CMK (cell line): ENCODE results near the gene ADAM8.
"Not testable (repeated sequence)": the region's sequence is repeated elsewhere in the genome, so short reads cannot be mapped to it uniquely, and the experiment has no call there.

Experiments
- DNase-seq: peaks from one replicate; pipeline ENCODE4 v3.0.0-alpha.2; 2010; ENCODE audit warnings: low read depth

Gene ADAM8

DNA sequence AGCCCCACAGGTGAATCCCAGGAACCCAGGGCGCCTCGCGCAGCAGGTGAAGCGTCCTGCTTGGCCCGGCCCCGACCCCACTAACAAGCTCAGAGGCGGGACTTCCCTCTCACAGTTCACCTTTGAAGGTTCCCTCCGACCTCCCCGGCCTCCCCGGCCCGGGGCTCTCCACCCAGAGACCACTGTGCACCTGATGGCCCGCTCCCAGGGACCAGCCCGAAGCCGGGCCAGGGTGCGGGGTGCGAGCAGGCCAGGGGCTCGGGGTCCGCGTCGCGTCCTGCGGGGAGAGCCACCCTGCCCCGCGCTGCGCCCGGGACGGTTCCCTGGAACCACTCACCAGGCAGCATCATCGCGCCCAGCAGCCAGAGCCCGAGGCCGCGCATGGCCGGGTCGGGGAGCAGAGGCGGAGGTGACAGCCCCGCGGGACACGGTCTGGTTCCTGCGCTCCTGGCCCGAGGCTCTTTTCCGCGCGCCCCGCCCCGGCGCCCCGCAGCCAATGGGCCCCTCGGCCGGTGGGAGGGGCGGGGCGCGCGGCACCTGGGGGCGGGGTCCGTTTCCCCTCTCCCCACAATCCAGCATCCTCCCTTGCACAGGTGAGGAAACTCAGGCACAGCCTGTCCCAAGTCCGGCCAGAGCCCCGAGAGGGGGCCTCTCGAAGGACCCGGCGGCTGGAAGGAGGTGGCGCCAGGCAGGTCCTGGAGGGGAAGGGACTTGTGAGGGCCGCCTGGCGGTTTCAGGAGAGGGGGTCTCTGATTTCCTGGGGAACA is at the start of gene ADAM8:
TSS of gene ADAM8 (minus strand) at position 434 of the 767 bp plus-strand sequence. CDS start at position 383, 51 bp downstream.
- DNase-seq, result no peak

DNA sequence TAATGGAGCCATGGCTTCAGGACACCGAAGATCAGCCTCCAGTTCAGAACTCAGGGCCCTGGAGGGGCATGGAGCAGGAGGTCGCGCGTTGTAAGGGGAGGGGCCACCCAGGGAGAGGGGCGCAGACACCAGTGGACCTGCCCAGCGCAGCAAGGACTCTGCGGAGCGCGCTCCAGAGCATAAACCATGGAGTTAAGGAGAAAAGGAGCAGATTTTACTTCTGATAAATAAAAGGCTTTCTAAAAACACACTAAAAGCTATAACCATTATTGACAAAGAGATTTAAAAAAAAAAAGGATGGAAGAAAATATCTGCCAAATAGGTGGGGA is 49.5 kb upstream of the ADAM8 start:
- no peak for DNase-seq

DNA sequence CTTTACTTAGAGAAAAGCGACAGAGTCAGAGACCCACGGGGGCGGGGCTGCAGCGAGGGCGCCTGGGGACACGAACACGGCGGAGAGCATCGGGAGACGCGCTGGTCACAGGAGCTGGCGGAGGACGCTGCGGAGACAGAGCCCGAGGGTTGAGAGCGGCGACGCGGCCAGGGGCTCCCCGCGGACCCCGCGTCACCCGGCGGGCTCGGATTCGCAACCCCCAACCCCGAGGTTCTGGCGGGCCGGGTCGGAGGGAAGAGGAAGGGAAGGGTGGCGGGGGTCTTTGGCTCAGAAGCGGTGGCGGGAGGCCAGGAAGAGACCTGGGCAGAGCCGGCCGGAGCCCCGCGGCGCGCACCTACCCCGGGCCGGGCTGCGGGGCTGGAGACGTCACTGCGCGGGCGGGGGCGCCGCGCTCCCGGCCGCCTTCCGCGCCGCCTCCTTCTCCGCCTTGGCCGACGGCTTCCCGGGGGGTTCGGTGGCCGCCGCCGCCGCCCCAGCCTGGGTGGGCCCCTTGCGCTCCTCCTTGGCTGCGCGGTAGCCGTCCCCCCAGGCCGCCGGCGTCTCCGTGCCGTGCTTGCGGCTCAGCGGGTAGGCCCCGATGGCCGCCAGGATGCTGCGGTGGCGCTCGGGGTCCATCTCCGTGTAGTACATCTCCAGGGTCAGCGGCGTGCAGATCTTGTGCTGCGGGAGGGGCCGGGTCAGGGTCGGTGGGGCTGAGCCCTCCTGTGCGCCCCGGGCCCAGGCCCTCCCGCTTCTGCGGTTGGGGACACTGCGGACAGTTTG is 49.0 kb upstream of the ADAM8 start:
- no peak for DNase-seq

DNA sequence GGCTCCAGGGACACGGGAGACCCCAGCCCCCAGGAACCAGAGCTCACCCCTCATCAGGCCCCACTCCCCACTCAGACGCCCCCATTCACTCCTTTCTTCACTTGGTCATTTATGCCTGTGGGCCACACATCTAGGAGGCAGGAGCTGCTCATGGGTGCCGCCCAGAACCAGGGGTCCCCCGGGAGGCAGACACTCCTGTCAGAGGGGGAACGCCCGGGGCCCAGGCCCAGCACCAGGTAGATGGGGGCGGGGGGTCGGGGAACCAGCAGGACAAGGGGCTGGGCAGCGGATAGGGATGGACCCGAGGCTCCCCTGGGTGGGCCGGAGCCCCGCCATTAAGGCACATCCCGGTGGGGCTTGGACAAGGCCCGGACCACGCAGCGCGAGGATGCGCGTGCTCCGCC is 48.2 kb upstream of the ADAM8 start:
- no peak for DNase-seq

DNA sequence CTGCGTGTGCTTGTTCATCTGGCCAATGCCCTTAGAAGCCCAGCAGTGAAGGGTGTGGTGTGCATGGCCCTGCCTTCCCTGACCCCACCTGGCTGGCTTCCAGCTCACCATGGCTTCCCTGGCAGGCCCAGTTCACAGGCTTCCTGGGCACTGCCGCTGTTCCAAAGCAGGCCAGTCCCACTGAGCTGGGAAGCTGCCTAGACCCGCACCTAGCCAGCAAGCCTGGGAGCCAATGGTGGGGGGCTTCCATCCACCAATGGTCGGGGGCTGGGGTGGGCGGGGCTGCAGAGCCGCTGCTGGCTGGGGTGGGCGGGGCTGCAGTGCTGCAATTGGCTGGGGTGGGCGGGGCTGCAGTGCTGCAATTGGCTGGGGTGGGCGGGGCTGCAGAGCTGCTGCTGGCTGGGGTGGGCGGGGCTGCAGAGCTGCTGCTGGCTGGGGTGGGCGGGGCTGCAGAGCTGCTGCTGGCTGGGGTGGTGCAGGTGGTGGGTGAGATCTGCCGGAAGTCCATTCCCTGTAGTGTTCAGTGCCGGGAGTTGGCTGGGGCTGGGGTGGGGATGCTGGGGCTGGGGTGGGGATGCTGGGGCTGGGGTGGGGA is 47.6 kb upstream of the ADAM8 start:
- no peak for DNase-seq

DNA sequence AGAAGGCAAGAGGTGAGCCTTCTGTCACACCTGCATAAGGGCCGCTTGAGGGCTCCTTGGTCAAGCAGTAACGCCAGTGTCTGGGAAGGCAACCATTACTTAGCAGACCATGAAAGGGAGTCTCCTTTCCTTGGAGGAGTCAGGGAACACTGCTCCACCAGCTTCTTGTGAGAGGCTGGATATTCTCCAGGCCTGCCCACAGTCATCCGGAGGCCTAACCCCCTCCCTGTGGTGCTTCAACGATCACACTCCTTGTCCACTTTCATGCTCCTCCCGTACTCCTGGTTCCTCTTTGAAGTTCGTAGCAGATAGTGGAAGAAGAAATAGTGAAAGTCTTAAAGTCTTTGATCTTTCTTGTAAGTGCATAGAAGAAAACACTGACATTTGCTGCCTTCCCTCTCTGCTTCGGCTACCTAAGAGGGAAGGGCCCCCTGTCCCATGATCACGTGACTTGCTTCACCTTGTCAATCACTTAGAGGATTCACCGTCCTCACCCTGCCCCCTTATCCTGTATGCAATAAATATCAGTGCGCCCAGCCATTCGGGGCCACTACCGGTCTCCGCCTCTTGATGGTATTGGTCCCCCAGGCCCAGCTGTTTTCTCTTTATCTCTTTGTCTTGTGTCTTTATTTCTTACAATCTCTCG is 45.5 kb upstream of the ADAM8 start:
- DNase-seq, result not testable (repeated sequence)

DNA sequence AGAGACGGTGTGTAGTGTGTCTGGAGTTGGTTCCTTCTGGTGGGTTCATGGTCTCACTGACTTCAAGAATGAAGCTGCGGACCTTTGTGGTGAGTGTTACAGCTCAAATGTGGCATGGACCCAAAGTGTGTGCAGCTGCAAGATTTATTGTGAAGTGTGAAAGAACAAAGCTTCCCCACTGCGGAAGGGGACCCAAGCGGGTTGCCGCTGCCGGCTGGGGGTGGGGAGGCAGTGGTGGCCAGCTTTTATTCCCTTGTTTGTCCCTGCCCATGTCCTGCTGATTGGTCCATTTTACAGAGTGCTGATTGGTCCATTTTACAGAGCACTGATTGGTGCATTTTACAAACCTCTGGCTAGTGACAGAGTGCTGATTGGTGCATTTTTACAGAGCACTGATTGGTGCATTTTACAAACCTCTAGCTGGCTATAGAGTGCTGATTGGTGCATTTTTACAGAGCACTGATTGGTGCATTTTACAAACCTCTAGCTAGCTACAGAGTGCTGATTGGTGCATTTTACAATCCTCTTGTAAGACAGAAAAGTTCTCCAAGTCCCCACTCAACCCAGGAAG is 44.3 kb upstream of the ADAM8 start:
- DNase-seq, result not testable (repeated sequence)

DNA sequence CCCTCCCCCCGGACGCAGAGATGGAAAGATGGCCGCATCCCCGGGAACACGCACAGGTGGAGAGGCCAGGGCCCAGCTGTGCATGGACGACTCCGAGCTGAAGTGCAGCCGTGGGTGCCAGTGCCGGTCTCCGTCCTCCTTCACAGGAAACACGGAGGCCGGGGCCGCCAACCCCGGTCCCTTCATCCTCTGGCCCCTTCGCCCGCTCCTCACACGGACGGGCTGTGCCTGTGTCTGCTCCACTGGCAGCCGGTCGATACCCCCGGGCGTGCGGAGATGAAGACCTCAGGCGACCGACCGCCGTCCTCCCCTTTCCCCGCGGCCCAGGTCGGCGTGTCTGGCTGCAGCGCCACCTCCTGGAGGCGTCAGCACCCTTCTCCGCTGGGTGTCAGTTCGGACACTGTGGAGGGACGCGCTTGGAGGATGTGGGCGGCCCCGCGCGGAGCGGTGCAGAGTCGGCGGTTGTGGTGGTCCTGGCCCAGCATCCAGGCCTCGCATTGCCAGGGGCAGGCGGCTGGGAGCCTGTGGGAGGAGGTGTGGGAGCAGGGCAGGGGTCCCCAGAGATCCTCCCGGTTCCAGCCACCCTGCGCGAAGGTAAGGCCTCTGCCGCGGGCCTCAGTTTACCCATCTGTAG is 41.9 kb upstream of the ADAM8 start:
- DNase-seq, result peak; percentile 60

DNA sequence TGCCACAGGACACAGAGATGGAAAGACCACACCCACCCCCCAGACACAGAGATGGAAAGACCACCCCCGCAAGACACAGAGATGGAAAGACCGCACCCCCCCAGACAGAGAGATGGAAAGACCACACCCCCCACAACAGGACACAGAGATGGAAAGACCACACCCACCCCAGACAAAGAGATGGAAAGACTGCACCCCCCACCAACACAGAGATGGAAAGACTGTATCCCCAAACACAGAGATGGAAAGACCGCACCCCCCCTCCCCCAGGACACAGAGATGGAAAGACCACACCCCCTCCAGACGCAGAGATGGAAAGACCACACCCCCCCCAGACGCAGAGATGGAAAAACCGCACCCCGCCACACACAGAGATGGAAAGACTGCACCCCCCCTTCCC is 40.1 kb upstream of the ADAM8 start:
- no peak for DNase-seq

DNA sequence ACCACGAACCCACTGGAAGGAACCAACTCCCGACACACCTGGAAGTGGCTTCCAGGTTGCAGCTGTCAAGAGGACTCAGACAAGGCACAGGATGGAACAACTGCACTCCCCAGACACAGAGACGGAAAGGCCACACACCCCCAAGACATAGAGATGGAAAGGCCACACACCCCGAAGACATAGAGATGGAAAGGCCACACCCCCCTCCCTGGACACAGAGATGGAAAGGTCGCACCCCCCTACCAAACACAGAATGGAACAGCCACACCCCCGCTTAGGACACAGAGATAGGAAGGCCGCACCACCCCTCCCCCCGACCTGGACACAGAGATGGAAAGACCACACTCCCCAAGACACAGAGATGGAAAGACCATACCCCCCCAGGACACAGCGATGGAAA is 39.6 kb upstream of the ADAM8 start:
- no peak for DNase-seq

DNA sequence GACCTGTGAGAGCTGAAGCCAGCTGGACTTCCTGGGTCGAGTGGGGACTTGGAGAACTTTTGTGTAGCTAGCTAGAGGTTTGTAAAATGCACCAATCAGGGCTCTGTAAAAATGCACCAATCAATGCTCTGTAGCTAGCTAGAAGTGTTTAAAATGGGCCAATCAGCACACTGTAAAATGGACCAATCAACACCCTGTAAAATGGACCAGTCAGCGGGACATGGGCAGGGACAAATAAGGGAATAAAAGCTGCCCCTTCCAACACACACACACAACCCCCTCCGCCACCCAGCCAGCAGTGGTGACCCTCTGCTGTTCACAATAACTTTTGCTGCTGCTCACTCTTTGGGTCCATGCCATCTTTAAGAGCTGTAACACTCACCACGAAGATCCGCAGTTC is 39.2 kb upstream of the ADAM8 start:
- DNase-seq, result no peak

DNA sequence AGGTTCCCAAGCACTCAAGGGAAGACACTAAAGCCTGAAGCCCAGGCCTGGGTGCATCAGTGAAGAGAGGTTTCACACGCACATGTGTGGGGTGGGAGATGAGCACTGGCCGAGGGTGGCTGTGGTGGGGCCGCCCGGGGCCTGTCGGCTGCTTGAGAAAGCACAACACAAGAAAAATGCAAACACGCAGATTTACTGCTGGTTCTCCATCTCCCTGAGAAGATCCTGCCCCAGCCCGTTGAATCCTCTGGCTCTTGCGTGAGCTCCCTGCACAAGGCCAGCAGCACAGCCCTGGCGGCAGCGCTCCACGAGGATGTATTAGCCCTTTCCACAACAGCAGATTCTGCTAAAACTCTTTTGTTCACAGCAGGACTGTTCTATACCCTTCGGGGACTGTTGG is 38.2 kb upstream of the ADAM8 start:
- DNase-seq, result no peak

DNA sequence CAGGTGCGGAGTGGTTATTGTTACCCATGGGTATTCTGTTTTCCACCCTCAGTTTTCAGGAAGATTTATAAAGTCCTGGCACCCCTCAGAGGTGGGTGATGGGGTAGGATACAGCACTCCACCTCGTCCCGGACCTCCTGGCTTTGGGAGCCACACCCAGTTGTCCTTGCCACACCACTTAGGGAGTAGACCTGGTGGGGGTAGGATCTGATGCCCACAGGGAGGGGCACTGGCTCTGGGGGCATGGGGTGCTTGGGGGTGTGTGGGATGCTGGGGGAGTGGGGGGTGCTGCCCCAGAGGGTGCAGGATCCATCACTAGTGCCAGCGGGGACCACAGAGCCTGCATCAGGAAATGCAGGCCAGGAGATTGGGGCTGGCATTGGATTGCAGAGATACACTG is 36.5 kb upstream of the ADAM8 start:
- DNase-seq, result no peak

DNA sequence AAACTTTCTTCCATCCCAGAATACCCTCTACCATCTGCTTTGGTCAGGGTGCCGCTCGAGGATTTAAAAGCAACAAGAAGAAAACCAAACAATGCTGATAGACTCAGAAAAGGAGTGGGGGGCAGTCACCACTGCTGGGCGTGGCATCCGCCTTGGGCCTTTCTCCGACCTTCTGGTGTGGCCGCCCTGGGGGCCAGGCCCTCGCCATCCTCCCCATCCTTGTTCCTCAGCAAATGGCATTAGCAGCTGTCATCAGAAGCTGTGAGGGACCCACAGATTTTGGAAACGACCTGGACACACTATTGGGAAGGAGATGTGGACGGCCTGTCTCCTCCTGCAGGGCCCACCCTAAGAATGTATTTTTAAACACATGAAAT is 36.1 kb upstream of the ADAM8 start:
- DNase-seq, result no peak

DNA sequence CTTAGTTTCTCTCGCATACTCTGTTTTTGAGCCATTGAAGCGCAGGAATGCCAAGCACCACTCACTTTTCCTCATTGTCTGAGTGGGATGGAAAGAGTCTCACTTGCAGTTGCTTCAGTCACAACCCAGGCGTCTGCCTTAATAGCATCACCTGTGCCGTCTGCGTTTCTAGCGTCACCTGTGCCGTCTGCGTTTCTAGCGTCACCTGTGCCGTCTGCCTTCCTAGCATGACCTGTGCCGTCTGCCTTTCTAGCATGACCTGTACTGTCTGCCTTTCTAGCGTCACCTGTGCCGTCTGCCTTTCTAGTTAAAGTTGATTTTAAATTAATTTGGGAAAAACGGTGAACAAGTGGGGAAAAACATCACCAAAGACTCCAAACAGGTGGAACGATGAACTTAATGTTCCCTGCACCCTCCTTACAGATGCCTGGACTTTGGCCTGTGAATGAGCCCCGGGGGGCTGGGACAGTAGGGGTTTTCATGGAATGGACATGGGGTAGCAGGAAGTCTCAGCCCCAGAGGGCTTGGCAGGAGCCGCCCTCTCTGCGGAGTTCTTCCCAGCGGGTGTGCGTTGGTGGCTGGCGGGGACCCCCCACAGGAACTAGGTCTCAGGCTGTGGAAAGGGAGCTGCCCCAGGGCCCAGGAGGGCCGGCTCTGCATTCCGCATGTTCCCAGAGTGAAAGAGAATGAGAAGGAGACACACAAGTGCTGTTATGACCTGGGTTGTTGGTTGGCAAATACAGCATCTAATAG is 35.5 kb upstream of the ADAM8 start:
- DNase-seq, result no peak

DNA sequence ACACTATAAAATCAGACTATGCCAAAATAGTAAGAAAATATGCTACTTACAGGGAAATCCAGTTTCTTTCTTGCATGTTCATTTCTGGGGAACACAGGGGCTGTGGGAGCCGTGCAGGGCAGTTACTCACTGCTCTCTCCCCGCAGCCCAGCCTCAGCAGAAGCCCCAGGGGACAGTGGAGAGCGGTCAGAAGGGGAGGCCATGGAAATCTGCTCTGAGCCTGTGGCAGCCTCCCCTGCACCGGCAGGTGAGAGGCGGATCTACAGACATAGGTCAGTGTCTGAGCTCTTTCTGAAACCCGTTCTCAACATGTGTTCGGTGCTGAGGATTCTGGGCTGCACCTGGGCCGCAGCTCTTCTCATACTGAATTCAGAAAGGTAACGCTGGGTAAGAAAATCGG is 34.9 kb upstream of the ADAM8 start:
- DNase-seq, result no peak

DNA sequence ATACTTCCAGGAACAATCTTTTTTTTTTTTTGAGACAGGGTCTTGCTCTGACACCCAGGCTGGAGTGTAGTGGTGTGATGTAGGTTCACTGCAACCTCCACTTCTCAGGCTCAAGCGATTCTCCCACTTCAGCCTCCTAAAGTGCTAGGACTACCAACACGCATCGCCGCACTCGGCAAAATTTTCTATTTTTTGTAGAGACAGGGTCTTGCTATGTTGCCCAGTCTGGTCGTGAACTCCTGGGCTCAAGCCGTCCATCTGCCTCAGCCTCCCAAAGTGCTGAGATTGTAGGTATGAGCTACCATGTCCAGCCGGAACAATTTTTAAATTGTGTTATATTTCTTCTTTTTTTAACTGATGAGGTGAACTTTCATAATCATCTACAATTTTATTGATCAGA is 34.1 kb upstream of the ADAM8 start:
- no peak for DNase-seq

DNA sequence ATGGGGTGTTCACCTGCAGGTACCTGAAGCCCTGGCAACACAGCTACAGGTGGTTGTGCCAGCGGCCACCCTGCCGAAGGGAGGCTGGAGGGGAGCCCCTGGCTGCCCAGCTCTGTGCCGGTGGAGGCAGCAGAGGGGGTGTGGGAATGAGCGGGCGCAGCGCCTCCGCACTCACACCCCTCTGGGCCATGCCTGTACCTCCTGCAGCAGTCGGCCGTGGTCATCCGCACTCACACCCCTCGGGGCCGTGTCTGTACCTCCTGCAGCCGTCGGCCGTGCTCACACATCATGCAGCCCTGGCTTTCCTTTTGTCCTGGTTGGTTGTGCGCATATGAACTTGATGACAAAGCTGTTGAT is 33.7 kb upstream of the ADAM8 start:
- DNase-seq, result no peak

DNA sequence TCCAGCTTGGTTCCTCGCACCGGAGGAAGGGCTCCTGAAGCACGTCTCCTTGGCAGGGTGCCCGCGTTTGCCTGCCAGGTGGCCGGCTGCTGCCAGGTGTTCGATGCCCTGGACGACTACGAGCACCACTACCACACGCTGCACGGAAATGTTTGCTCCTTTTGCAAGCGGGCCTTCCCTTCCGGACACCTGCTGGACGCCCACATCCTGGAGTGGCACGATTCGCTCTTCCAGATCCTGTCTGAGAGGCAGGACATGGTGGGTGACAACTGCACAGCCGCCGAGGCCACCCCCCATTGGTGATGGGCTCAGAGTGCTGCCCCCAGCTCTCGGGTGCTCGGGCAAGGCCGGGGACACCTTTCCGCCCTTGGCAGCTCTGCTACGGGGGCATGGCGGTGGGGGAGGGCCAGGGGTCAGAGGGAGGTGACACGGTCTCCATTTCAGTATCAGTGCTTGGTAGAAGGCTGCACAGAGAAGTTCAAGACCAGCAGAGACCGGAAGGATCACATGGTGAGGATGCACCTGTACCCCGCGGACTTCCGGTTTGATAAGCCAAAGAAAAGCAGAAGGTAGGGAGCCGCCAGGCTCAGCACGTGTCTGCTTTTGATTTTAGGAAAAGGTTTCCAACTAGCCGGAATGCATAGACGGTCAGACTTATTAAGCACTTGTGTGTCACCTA is 33.2 kb upstream of the ADAM8 start:
- DNase-seq, result no peak

DNA sequence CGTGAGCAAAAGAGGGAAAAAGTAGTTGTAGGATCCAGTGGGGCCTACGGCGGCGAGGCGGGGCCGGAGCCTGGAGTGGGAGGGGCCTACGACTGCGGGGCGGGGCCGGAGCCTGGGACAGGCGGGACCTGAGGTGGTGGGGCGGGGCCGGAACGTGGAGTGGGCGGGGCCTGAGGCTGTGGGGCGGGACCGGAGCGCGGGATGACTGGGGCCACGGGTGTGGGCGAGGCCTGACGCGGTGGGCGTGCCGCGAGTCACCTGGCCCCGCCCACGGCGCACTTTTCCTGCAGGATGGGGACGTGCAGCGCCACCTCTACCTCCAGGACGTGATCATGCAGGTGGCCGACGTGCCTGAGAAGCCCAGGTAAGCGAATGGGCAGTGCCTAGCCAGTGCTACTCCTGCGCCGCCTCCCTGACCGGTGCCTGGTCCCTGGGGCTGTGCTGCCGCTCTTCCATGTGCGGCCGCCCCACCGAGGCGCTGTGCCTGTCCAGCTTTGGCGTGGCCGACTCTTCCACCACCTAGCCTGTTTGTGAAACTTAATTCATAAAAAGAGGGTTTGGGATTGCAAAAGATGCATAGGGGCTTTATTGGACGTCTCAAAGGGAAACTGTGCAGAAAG is 32.5 kb upstream of the ADAM8 start:
- peak; percentile 77 for DNase-seq
